AG09319 (cell line): ENCODE data around the gene MFSD2A.

Experiments used
- DNase-seq: peaks from one replicate; pipeline ENCODE4 v3.0.0-alpha.2; 2010; ENCODE audit warnings: low read depth; ENCODE audit errors: extremely low read depth
- CTCF ChIP-seq: IDR thresholded peaks from 2 replicates; pipeline ENCODE4 v1.5.1; 2011; ENCODE audit warnings: low read depth, mild to moderate bottlenecking, inconsistent platforms, low read length, moderate library complexity

MFSD2A gene

GRCh38 chr1:39954324-39954869 is 548 bp upstream of the MFSD2A start:
- TF ChIP-seq CTCF: no peak
- no peak for DNase-seq

- DNase-seq: no peak
- no peak for TF ChIP-seq CTCF
Observed at GRCh38 chr1:39955547-39956539, 898 bp downstream of the MFSD2A start.

- DNase-seq: no peak
- TF ChIP-seq CTCF: no peak
Observed at GRCh38 chr1:39957299-39958015, 2.5 kb downstream of the MFSD2A start.

- no peak for DNase-seq
- no peak for TF ChIP-seq CTCF
Observed at GRCh38 chr1:39958403-39959200, 3.7 kb downstream of the MFSD2A start.

- no peak for DNase-seq
- TF ChIP-seq CTCF: no peak
Observed at GRCh38 chr1:39959651-39960333, 4.8 kb downstream of the MFSD2A start.

GRCh38 chr1:39960431-39960958 is 5.5 kb downstream of the MFSD2A start:
- DNase-seq: no peak
- TF ChIP-seq CTCF: no peak
